HEK293 (cell line): ENCODE data around the gene FHL2.
A peak's percentile ranks its signal among the peaks of the same experiment; 100 is the strongest.

Experiments
- CTCF ChIA-PET: fragments of 350-600 bp; formaldehyde crosslinking; extraction: SDS; loops from one replicate; lab custom pipeline; 2021; ENCODE audit warnings: antibody characterized with exemption; lab: Yijun Ruan, JAX
- POLR2A ChIA-PET: fragments of 300-600 bp; formaldehyde crosslinking; extraction: SDS; loops from one replicate; lab custom pipeline; 2020; ENCODE audit warnings: antibody characterized with exemption, inconsistent platforms; lab: Yijun Ruan, JAX
- H3K27ac ChIP-seq: fragments of 200-500 bp; sonication (Bioruptor generic); 2 replicates; pipeline ENCODE4 v1.5.1; 2014; ENCODE audit warnings: low read depth, low read length, control low read depth, inconsistent platforms; ENCODE audit errors: extremely low read depth
- H3K36me3 ChIP-seq, 2 experiments: fragments of 200-500 bp in 1 of 2; sonication (Bioruptor generic) in 1 of 2; 1 replicate in 1 of 2; 2 replicates in 1 of 2; pipeline ENCODE4 v1.5.1; 2014 to 2017; ENCODE audit warnings: inconsistent platforms in 2 of 2, low read length in 2 of 2; ENCODE audit not compliant: control insufficient read depth in 2 of 2, insufficient read depth in 1 of 2
- H3K4me1 ChIP-seq: fragments of 200-500 bp; sonication (Bioruptor generic); 2 replicates; pipeline ENCODE4 v1.5.1; 2014; ENCODE audit warnings: mild to moderate bottlenecking, low read length, inconsistent platforms; ENCODE audit not compliant: control insufficient read depth, insufficient read depth
- H3K4me3 ChIP-seq: 2 replicates; pipeline ENCODE4 v1.5.1; 2011; ENCODE audit warnings: low read depth, mild to moderate bottlenecking, control low read depth, low read length, moderate library complexity
- H3K9me3 ChIP-seq: fragments of 200-500 bp; sonication (Bioruptor generic); 2 replicates; pipeline ENCODE4 v1.5.1; 2014; ENCODE audit warnings: low read depth, low read length, inconsistent platforms; ENCODE audit not compliant: control insufficient read depth, insufficient read depth
- EGR2 ChIP-seq: fragments of 450-650 bp; formaldehyde crosslinking; IDR thresholded peaks from 2 replicates; pipeline ENCODE4 v1.5.1; 2016; ENCODE audit warnings: low read depth, missing biosample characterization, missing genetic modification characterization
- KLF7 ChIP-seq: fragments of 450-650 bp; formaldehyde crosslinking; IDR thresholded peaks from 2 replicates; pipeline ENCODE4 v1.5.1; 2016; ENCODE audit warnings: missing biosample characterization, missing genetic modification characterization, borderline replicate concordance
- SCRT2 ChIP-seq: fragments of 450-650 bp; formaldehyde crosslinking; IDR thresholded peaks from 2 replicates; pipeline ENCODE4 v1.5.1; 2016; ENCODE audit warnings: missing biosample characterization, missing genetic modification characterization
- WT1 ChIP-seq: fragments of 450-650 bp; formaldehyde crosslinking; IDR thresholded peaks from 2 replicates; pipeline ENCODE4 v1.5.1; 2016; ENCODE audit warnings: missing biosample characterization, missing genetic modification characterization
- ZNF138 ChIP-seq: fragments of 450-650 bp; formaldehyde crosslinking; IDR thresholded peaks from 2 replicates; pipeline ENCODE4 v1.5.1; 2016; ENCODE audit warnings: missing biosample characterization, missing genetic modification characterization, borderline replicate concordance
- ZNF146 ChIP-seq: fragments of 450-650 bp; formaldehyde crosslinking; IDR thresholded peaks from 2 replicates; pipeline ENCODE4 v1.5.1; 2016; ENCODE audit warnings: missing biosample characterization, missing genetic modification characterization
- ZNF501 ChIP-seq: fragments of 450-650 bp; formaldehyde crosslinking; IDR thresholded peaks from 2 replicates; pipeline ENCODE4 v1.5.1; 2016; ENCODE audit warnings: missing biosample characterization, missing genetic modification characterization
- ZNF529 ChIP-seq: fragments of 450-650 bp; formaldehyde crosslinking; IDR thresholded peaks from 2 replicates; pipeline ENCODE4 v1.5.1; 2017; ENCODE audit warnings: missing genetic modification characterization, missing biosample characterization; ENCODE audit not compliant: insufficient replicate concordance
- ZNF561 ChIP-seq: fragments of 450-650 bp; IDR thresholded peaks from 2 replicates; pipeline ENCODE4 v1.5.1; 2018; ENCODE audit warnings: missing biosample characterization, missing genetic modification characterization, borderline replicate concordance
- ZNF610 ChIP-seq: fragments of 450-650 bp; formaldehyde crosslinking; IDR thresholded peaks from 2 replicates; pipeline ENCODE4 v1.5.1; 2016; ENCODE audit warnings: missing biosample characterization, missing genetic modification characterization, borderline replicate concordance
- ZNF692 ChIP-seq: fragments of 450-650 bp; formaldehyde crosslinking; IDR thresholded peaks from 2 replicates; pipeline ENCODE4 v1.5.1; 2016; ENCODE audit warnings: missing biosample characterization, missing genetic modification characterization
- ZNF704 ChIP-seq: fragments of 450-650 bp; formaldehyde crosslinking; IDR thresholded peaks from 2 replicates; pipeline ENCODE4 v1.5.1; 2016; ENCODE audit warnings: missing biosample characterization, missing genetic modification characterization
- ZSCAN23 ChIP-seq: fragments of 450-650 bp; formaldehyde crosslinking; IDR thresholded peaks from 2 replicates; pipeline ENCODE4 v1.5.1; 2016; ENCODE audit warnings: missing biosample characterization, missing genetic modification characterization
- TF ChIP-seq, protein P1 (sequence below): fragments of 450-650 bp; formaldehyde crosslinking; IDR thresholded peaks from 2 replicates; pipeline ENCODE4 v1.5.1; 2016; ENCODE audit warnings: missing biosample characterization, missing genetic modification characterization
- TF ChIP-seq, protein P2 (sequence below): fragments of 450-650 bp; formaldehyde crosslinking; IDR thresholded peaks from 2 replicates; pipeline ENCODE4 v1.5.1; 2016; ENCODE audit warnings: missing biosample characterization, missing genetic modification characterization

The FHL2 gene

DNA sequence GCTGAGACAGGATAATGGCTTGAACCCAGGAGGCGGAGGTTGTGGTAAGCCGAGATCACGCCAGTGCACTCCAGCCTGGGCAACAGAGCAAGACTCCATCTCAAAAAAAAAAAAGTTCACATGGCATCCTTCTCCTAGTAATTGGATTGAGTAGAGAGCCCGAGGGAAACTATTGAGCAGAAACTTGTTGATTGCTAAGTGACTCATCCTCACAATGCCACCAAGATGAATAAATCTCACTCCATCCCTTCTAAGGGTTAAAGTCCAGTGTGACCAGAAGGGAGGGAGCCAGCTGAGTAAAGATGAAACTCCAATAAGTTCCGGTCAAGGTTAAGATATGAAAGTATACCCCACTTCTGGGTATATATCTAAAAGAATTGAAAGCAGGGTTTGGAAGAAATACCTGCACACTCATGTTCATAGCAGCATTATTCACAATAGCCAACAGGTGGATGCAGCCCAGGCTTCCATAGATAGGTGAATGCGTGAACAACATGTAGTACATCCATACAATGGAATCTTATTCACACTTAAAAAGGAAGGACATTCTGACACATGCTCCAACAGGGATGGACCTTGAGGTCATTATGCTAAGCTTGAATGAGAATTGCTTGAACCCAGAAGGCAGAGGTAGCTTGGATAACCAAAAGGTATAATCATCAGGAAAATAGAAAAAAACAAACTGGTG is 13.0 kb upstream of the FHL2 start:
- Histone ChIP-seq H3K4me1 (no peaks in the 10 kb centered on the region), H3K36me3 (no peaks in the 10 kb centered on the region), H3K4me3 (no peak overlapping the region), H3K27ac (no peak overlapping the region), H3K9me3 (no peaks in the 10 kb centered on the region)
- TF ChIP-seq KLF7 (tag by site-specific recombination) (no peak), SCRT2 (tag by site-specific recombination) (peak; percentile 85)
- ChIA-PET POLR2A (interaction anchor here (1.5 kb wide), 1 partner anchor 13 kb away, joined by 3 read pairs; no protein-coding TSS in a partner anchor), CTCF (interaction anchor here (1.3 to 2.0 kb wide), 2 partner anchors 8 to 110 kb away, joined by 5 read pairs; no protein-coding TSS in a partner anchor)

- H3K4me1 ChIP-seq = no peaks in the 10 kb centered on the region
- no peak overlapping the region for H3K4me3 ChIP-seq
- TF ChIP-seq, protein P1, sequence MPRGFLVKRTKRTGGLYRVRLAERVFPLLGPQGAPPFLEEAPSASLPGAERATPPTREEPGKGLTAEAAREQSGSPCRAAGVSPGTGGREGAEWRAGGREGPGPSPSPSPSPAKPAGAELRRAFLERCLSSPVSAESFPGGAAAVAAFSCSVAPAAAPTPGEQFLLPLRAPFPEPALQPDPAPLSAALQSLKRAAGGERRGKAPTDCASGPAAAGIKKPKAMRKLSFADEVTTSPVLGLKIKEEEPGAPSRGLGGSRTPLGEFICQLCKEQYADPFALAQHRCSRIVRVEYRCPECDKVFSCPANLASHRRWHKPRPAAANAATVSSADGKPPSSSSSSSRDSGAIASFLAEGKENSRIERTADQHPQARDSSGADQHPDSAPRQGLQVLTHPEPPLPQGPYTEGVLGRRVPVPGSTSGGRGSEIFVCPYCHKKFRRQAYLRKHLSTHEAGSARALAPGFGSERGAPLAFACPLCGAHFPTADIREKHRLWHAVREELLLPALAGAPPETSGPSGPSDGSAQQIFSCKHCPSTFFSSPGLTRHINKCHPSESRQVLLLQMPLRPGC (tag by site-specific recombination) = no peak
- TF ChIP-seq ZNF692 (tag by site-specific recombination) (no peak), ZNF610 (no peak), ZSCAN23 (tag by site-specific recombination) (no peak), ZNF138 (tag by site-specific recombination) (no peak), ZNF704 (tag by site-specific recombination) (no peak), SCRT2 (tag by site-specific recombination) (no peak), WT1 (tag by site-specific recombination) (no peak), EGR2 (tag by site-specific recombination) (no peak), ZNF146 (tag by site-specific recombination) (no peak), ZNF561 (tag by site-specific recombination) (no peak), ZNF529 (no peak), ZNF501 (tag by site-specific recombination) (no peak)
- TF ChIP-seq, protein P2, sequence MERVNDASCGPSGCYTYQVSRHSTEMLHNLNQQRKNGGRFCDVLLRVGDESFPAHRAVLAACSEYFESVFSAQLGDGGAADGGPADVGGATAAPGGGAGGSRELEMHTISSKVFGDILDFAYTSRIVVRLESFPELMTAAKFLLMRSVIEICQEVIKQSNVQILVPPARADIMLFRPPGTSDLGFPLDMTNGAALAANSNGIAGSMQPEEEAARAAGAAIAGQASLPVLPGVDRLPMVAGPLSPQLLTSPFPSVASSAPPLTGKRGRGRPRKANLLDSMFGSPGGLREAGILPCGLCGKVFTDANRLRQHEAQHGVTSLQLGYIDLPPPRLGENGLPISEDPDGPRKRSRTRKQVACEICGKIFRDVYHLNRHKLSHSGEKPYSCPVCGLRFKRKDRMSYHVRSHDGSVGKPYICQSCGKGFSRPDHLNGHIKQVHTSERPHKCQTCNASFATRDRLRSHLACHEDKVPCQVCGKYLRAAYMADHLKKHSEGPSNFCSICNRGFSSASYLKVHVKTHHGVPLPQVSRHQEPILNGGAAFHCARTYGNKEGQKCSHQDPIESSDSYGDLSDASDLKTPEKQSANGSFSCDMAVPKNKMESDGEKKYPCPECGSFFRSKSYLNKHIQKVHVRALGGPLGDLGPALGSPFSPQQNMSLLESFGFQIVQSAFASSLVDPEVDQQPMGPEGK = no peak
- TF ChIP-seq, all 188 proteins: peak for 0
- CTCF ChIA-PET = interaction anchor here (0.7 to 1.1 kb wide), 2 partner anchors 105 to 110 kb away, joined by 3 read pairs; no protein-coding TSS in a partner anchor
- H3K36me3 ChIP-seq = no peaks in the 10 kb centered on the region
- no peak overlapping the region for H3K27ac ChIP-seq
- H3K9me3 ChIP-seq = no peaks in the 10 kb centered on the region
- POLR2A ChIA-PET = no interaction called here
Observed at GRCh38 chr2:105410554-105410953, 11.7 kb upstream of the FHL2 start.
